H9 (cell line): ENCODE data around the gene TMCC3. TPM values are rescaled to one million over a fixed set of nuclear protein-coding genes. Genes with fewer than 3 reads are reported as not detected.

ENCODE experiments used
- DNase-seq: peaks from one replicate; pipeline ENCODE4 v3.0.0-alpha.2; 2017
- H2AFZ ChIP-seq: one replicate; pipeline ENCODE4 v1.6.1; 2013; ENCODE audit warnings: mild to moderate bottlenecking, low read length, control low read depth, moderate library complexity
- H2AK5ac ChIP-seq: 2 replicates; pipeline ENCODE4 v1.6.1; 2013; ENCODE audit warnings: low read length, control low read depth, mixed read lengths; ENCODE audit not compliant: insufficient read length
- H2BK120ac ChIP-seq: one replicate; pipeline ENCODE4 v1.6.1; 2013; ENCODE audit warnings: low read depth, mild to moderate bottlenecking, low read length, control low read depth, inconsistent platforms; ENCODE audit not compliant: poor library complexity, severe bottlenecking
- H2BK12ac ChIP-seq: 2 replicates; pipeline ENCODE4 v1.6.1; 2013; ENCODE audit warnings: low read length, control low read depth, mixed read lengths, low read depth; ENCODE audit not compliant: insufficient read length
- H2BK15ac ChIP-seq: 2 replicates; pipeline ENCODE4 v1.6.1; 2013; ENCODE audit warnings: low read depth, low read length, control low read depth
- H2BK20ac ChIP-seq: one replicate; pipeline ENCODE4 v1.6.1; 2013; ENCODE audit warnings: low read depth, mild to moderate bottlenecking, low read length, control low read depth, inconsistent platforms; ENCODE audit not compliant: poor library complexity, severe bottlenecking
- H2BK5ac ChIP-seq: 2 replicates; pipeline ENCODE4 v1.6.1; 2013; ENCODE audit warnings: low read length, control low read depth, mixed read lengths; ENCODE audit not compliant: insufficient read length
- H3K14ac ChIP-seq: 2 replicates; pipeline ENCODE4 v1.6.1; 2013; ENCODE audit warnings: low read length, control low read depth; ENCODE audit not compliant: insufficient read depth
- H3K18ac ChIP-seq: 2 replicates; pipeline ENCODE4 v1.6.1; 2013; ENCODE audit warnings: low read depth, mild to moderate bottlenecking, mixed read lengths, low read length, control low read depth; ENCODE audit not compliant: insufficient read length
- H3K23ac ChIP-seq: 2 replicates; pipeline ENCODE4 v1.6.1; 2013; ENCODE audit warnings: low read length, control low read depth, mixed read lengths, low read depth; ENCODE audit not compliant: insufficient read length
- H3K23me2 ChIP-seq: 2 replicates; pipeline ENCODE4 v1.6.1; 2013; ENCODE audit warnings: low read depth, mild to moderate bottlenecking, mixed read lengths, low read length, control low read depth; ENCODE audit not compliant: insufficient read length, poor library complexity, severe bottlenecking
- H3K27ac ChIP-seq: 2 replicates; pipeline ENCODE4 v1.5.1; 2013; ENCODE audit warnings: low read length, control low read depth, mixed read lengths, low read depth; ENCODE audit not compliant: insufficient read length
- H3K27me3 ChIP-seq: 2 replicates; pipeline ENCODE4 v1.6.1; 2013; ENCODE audit warnings: low read length, control low read depth, inconsistent platforms; ENCODE audit not compliant: insufficient read depth
- H3K4ac ChIP-seq: 2 replicates; pipeline ENCODE4 v1.6.1; 2013; ENCODE audit warnings: low read depth, mild to moderate bottlenecking, control low read depth, inconsistent platforms, low read length, moderate library complexity
- H3K4me1 ChIP-seq: 2 replicates; pipeline ENCODE4 v1.6.1; 2013; ENCODE audit warnings: low read length, control low read depth, inconsistent platforms; ENCODE audit not compliant: insufficient read depth
- H3K4me2 ChIP-seq: 2 replicates; pipeline ENCODE4 v1.6.1; 2013; ENCODE audit warnings: low read length, control low read depth, mixed read lengths; ENCODE audit not compliant: insufficient read length, insufficient read depth
- H3K56ac ChIP-seq: 2 replicates; pipeline ENCODE4 v1.6.1; 2013; ENCODE audit warnings: low read depth, mild to moderate bottlenecking, mixed read lengths, low read length, control low read depth; ENCODE audit not compliant: insufficient read length
- H3K79me1 ChIP-seq: 2 replicates; pipeline ENCODE4 v1.6.1; 2013; ENCODE audit warnings: low read depth, mild to moderate bottlenecking, moderate library complexity, low read length, control low read depth, inconsistent platforms; ENCODE audit not compliant: insufficient read depth, poor library complexity, severe bottlenecking
- H3K79me2 ChIP-seq: 2 replicates; pipeline ENCODE4 v1.6.1; 2013; ENCODE audit warnings: low read length, control low read depth, inconsistent platforms; ENCODE audit not compliant: insufficient read depth
- H3K9ac ChIP-seq: 2 replicates; pipeline ENCODE4 v1.6.1; 2013; ENCODE audit warnings: low read length, control low read depth, mixed read lengths; ENCODE audit not compliant: insufficient read length; ENCODE audit errors: extremely low read depth
- H3K9me3 ChIP-seq: one replicate; pipeline ENCODE4 v1.6.1; 2013; ENCODE audit warnings: low read depth, low read length, inconsistent platforms; ENCODE audit not compliant: control insufficient read depth
- H3T11ph ChIP-seq: one replicate; pipeline ENCODE4 v1.6.1; 2013; ENCODE audit warnings: mild to moderate bottlenecking, low read length, control low read depth, inconsistent platforms
- H4K20me1 ChIP-seq: one replicate; pipeline ENCODE4 v1.6.1; 2013; ENCODE audit not compliant: control insufficient read depth, insufficient read length, insufficient read depth
- H4K5ac ChIP-seq: 2 replicates; pipeline ENCODE4 v1.6.1; 2013; ENCODE audit warnings: low read depth, mild to moderate bottlenecking, mixed read lengths, low read length, control low read depth; ENCODE audit not compliant: insufficient read length
- H4K8ac ChIP-seq: replicated peaks from 2 replicates; pipeline ENCODE4 v1.6.1; 2013; ENCODE audit warnings: low read length, control low read depth, mixed read lengths, low read depth; ENCODE audit not compliant: insufficient read length
- H4K91ac ChIP-seq: 2 replicates; pipeline ENCODE4 v1.6.1; 2013; ENCODE audit warnings: low read depth, mild to moderate bottlenecking, moderate library complexity, mixed read lengths, low read length, control low read depth; ENCODE audit not compliant: insufficient read length
- H3K27ac Mint-ChIP-seq, 3 experiments: 2 replicates in 2 of 3; 3 replicates in 1 of 3; pipeline ENCODE4 v1.8.0; 2020 to 2021; ENCODE audit warnings: mixed read lengths in 3 of 3, mild to moderate bottlenecking in 1 of 3, moderate library complexity in 1 of 3
- H3K27me3 Mint-ChIP-seq: 2 replicates; pipeline ENCODE4 v1.8.0; 2021; ENCODE audit warnings: low read depth, mild to moderate bottlenecking, moderate library complexity, mixed read lengths
- H3K36me3 Mint-ChIP-seq, 3 experiments: 2 replicates in 2 of 3; 3 replicates in 1 of 3; pipeline ENCODE4 v1.8.0; 2020 to 2021; ENCODE audit warnings: low read depth in 3 of 3, mixed read lengths in 3 of 3; ENCODE audit not compliant: insufficient read depth in 1 of 3
- H3K4me1 Mint-ChIP-seq, 2 experiments: 2 replicates each; pipeline ENCODE4 v1.8.0; 2020; ENCODE audit warnings: mixed read lengths in 2 of 2
- H3K4me3 Mint-ChIP-seq, 2 experiments: 2 replicates in 1 of 2; 3 replicates in 1 of 2; pipeline ENCODE4 v1.8.0; 2020 to 2021; ENCODE audit warnings: mild to moderate bottlenecking in 2 of 2, mixed read lengths in 2 of 2, moderate library complexity in 1 of 2
- H3K9me3 Mint-ChIP-seq, 2 experiments: 2 replicates in 1 of 2; 3 replicates in 1 of 2; pipeline ENCODE4 v1.8.0; 2020; ENCODE audit warnings: mild to moderate bottlenecking in 2 of 2, mixed read lengths in 2 of 2, moderate library complexity in 1 of 2
- CTCF ChIP-seq: fragments of 200-600 bp; sonication (generic); conservative IDR thresholded peaks from 3 replicates; pipeline ENCODE4 v1.8.0; 2021; ENCODE audit warnings: antibody characterized with exemption, mild to moderate bottlenecking
- WGBS: extraction: QIAGEN DNeasy Blood & Tissue Kit; methylation state at CpG from one replicate; pipeline ENCODE4 v1.1.7; 2013; ENCODE audit warnings: missing lambda C conversion rate, low lambda C conversion rate, mixed read lengths; ENCODE audit not compliant: insufficient read length; ENCODE audit errors: extremely low coverage; 5-methylcytosine and 5-hydroxymethylcytosine counted together
- total RNA-seq: library from RNA; stranded (reverse); gene quantifications from 2 replicates; pipeline ENCODE4 v1.2.1, GENCODE V29; 2021

The TMCC3 gene
- total RNA-seq, 1 experiment from 2014 or later = 0.87 TPM

DNA sequence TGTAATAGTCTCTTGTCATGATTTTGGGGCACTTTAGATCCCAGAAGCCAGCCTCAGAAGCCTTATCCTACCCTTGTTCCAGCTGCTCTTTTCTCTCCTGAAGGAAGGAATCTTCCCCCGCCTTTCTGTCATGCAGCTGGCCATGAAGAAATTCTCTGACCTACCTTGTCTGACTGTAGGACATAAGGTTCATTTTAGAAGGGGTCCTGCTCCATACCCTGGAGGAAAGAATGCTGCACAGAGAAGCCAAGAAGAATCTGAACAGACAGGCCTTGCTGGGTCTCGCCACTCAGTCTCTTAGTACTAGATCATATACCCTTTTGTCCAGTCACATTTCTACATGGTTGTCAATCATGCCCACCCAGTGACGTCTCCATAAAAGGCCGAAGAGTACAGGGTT lies 6.2 kb upstream of the TMCC3 start:
- Histone ChIP-seq H3K56ac (no peak overlapping the region), H3K27ac (no peak overlapping the region), H4K8ac (no peak overlapping the region), H3K14ac (no peak overlapping the region), H3K4me1 (peaks cover 3% of the 10 kb centered on the region; the same call in 1 of the 2 replicates), H2AFZ (no peak overlapping the region), H3K79me1 (no peaks in the 10 kb centered on the region), H3K23ac (no peak overlapping the region), H4K20me1 (no peaks in the 10 kb centered on the region), H3K79me2 (no peaks in the 10 kb centered on the region; the same call in 1 of the 2 replicates), H3K23me2 (no peaks in the 10 kb centered on the region), H2BK15ac (no peak overlapping the region), H2AK5ac (no peak overlapping the region), H3K18ac (no peak overlapping the region), H3K9ac (no peak overlapping the region), H3K27me3 (no peaks in the 10 kb centered on the region), H2BK12ac (no peak overlapping the region), H2BK5ac (no peak overlapping the region), H4K91ac (no peak overlapping the region), H3K9me3 (no peaks in the 10 kb centered on the region), H3T11ph (no peak overlapping the region), H3K4me2 (no peak overlapping the region), H3K4ac (no peak overlapping the region), H4K5ac (no peak overlapping the region), H2BK20ac (no peak overlapping the region), H2BK120ac (no peak overlapping the region)
- H3K36me3 Mint-ChIP-seq = no peaks in the 10 kb centered on the region
- TF ChIP-seq CTCF = no peak
- H3K27ac Mint-ChIP-seq = no peak overlapping the region
- H3K9me3 Mint-ChIP-seq = no peaks in the 10 kb centered on the region
- WGBS = no CpG with 5 or more reads among the region's 4 CpGs
- DNase-seq = no peak
- peaks cover 5% of the 10 kb centered on the region for H3K27me3 Mint-ChIP-seq
- H3K4me1 Mint-ChIP-seq = peaks cover 4 to 11% of the 10 kb centered on the region in 2 experiments
- H3K4me3 Mint-ChIP-seq = no peak overlapping the region
